Lower leg skin (tissue), 3 donors: ENCODE measurements around the gene PPP4C.

ENCODE experiments used
- POLR2A ChIP-seq, 2 donors: fragments of 450-650 bp; IDR thresholded peaks; one replicate each; pipeline ENCODE4 v1.6.1; 2016 to 2017; ENCODE audit warnings: antibody characterized with exemption in 2 of 2, mild to moderate bottlenecking in 1 of 2, moderate library complexity in 1 of 2
- TF ChIP-seq, protein P1 (sequence below), 3 donors: fragments of 450-650 bp; IDR thresholded peaks; one replicate each; pipeline ENCODE4 v1.5.1; 2016; ENCODE audit warnings: antibody characterized with exemption in 3 of 3, mild to moderate bottlenecking in 3 of 3, moderate library complexity in 2 of 3

DNA sequence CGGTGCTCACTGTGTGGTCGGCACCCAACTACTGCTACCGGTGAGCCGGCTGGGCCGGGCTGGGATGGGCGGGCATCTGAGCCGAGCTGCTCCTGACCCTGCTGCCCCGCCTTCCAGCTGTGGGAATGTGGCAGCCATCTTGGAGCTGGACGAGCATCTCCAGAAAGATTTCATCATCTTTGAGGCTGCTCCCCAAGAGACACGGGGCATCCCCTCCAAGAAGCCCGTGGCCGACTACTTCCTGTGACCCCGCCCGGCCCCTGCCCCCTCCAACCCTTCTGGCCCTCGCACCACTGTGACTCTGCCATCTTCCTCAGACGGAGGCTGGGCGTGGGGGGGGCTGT is 9.0 kb downstream of the PPP4C start:
- TF ChIP-seq POLR2A (IDR thresholded peaks at IDR 0.05), result no peak
- TF ChIP-seq, protein P1, sequence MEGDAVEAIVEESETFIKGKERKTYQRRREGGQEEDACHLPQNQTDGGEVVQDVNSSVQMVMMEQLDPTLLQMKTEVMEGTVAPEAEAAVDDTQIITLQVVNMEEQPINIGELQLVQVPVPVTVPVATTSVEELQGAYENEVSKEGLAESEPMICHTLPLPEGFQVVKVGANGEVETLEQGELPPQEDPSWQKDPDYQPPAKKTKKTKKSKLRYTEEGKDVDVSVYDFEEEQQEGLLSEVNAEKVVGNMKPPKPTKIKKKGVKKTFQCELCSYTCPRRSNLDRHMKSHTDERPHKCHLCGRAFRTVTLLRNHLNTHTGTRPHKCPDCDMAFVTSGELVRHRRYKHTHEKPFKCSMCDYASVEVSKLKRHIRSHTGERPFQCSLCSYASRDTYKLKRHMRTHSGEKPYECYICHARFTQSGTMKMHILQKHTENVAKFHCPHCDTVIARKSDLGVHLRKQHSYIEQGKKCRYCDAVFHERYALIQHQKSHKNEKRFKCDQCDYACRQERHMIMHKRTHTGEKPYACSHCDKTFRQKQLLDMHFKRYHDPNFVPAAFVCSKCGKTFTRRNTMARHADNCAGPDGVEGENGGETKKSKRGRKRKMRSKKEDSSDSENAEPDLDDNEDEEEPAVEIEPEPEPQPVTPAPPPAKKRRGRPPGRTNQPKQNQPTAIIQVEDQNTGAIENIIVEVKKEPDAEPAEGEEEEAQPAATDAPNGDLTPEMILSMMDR (IDR thresholded peaks at IDR 0.05), result no peak
